Tibial nerve (tissue), 4 donors: ENCODE results near the gene CUL3.

ENCODE experiments used
- EP300 ChIP-seq, 2 donors: sonication (generic); formaldehyde crosslinking; IDR thresholded peaks; one replicate each; pipeline ENCODE4 v1.6.1; 2017; ENCODE audit warnings: antibody characterized with exemption in 2 of 2, mild to moderate bottlenecking in 1 of 2
- POLR2A ChIP-seq, 2 donors: fragments of 450-650 bp; IDR thresholded peaks; one replicate each; pipeline ENCODE4 v1.6.1; 2017; ENCODE audit warnings: antibody characterized with exemption in 2 of 2, mild to moderate bottlenecking in 2 of 2, moderate library complexity in 2 of 2
- TF ChIP-seq, protein P1 (sequence below), 5 experiments: fragments of 200-600 bp in 3 of 5; fragments of 450-650 bp in 2 of 5; sonication (generic) in 3 of 5; IDR thresholded peaks; one replicate each; pipeline ENCODE4 v1.5.1; 2016 to 2019; ENCODE audit warnings: antibody characterized with exemption in 5 of 5, mild to moderate bottlenecking in 3 of 5, moderate library complexity in 2 of 5

GRCh38 chr2:224585211-224586088 is at the start of gene CUL3:
- TF ChIP-seq, protein P1, sequence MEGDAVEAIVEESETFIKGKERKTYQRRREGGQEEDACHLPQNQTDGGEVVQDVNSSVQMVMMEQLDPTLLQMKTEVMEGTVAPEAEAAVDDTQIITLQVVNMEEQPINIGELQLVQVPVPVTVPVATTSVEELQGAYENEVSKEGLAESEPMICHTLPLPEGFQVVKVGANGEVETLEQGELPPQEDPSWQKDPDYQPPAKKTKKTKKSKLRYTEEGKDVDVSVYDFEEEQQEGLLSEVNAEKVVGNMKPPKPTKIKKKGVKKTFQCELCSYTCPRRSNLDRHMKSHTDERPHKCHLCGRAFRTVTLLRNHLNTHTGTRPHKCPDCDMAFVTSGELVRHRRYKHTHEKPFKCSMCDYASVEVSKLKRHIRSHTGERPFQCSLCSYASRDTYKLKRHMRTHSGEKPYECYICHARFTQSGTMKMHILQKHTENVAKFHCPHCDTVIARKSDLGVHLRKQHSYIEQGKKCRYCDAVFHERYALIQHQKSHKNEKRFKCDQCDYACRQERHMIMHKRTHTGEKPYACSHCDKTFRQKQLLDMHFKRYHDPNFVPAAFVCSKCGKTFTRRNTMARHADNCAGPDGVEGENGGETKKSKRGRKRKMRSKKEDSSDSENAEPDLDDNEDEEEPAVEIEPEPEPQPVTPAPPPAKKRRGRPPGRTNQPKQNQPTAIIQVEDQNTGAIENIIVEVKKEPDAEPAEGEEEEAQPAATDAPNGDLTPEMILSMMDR (IDR thresholded peaks at IDR 0.05): no peak
- peak; percentile 76 to 87 for TF ChIP-seq POLR2A (IDR thresholded peaks at IDR 0.05)
- TF ChIP-seq EP300 (IDR thresholded peaks at IDR 0.05): peak in 1 of 2 donors; percentile 95
